ENCODE data around the gene MST1R. TPM values are rescaled to one million over a fixed set of nuclear protein-coding genes. Genes with fewer than 3 reads are reported as not detected.

MST1R gene
- total and polyA plus RNA-seq, 2 donors (not counting 3 experiments of a cell fraction or from before 2014, with no cell fraction given) = 0.93 to 2.4 TPM

- CTCF ChIA-PET = interaction anchor here (5.2 to 11.8 kb wide), 2 partner anchors 40 to 57 kb away, joined by 65 to 545 read pairs; partner anchors contain the start of genes CDHR4 and INKA1
- no TSS peak for BruUV-seq (replicated peaks)
- H3K9me1 ChIP-seq (replicated peaks; ENCODE audit: control insufficient read depth, extremely low read depth, insufficient read depth, low read length) = no peaks in the 10 kb centered on the region
- no peaks in the 10 kb centered on the region for H3K27me3 ChIP-seq (ENCODE audit: control insufficient read depth in 2 of 2, insufficient read depth in 2 of 2, low read length in 2 of 2)
- H3K4me3 ChIP-seq (replicated peaks in 1 of 3; ENCODE audit: insufficient read depth in 1 of 3, low read depth in 1 of 3, low read length in 3 of 3) = no peak overlapping the region
- no peak overlapping the region for H2AFZ ChIP-seq (ENCODE audit: low read depth, low read length)
- no peak overlapping the region for H3K27ac ChIP-seq (ENCODE audit: insufficient read depth, low read depth, low read length)
- no peak for DNase-seq (ENCODE audit: low read depth, low spot score)
- no peak overlapping the region for H3K4me2 ChIP-seq (ENCODE audit: insufficient read depth, low read length)
- dilution Hi-C loops (cut with MboI; ENCODE audit: extremely low pct_ligation_motif_present, low sequenced_read_pairs) (no loop called here), intact Hi-C loops (cut with micrococcal nuclease) (no loop called here)
- POLR2A ChIA-PET = no interaction called here
- no peak for FAIRE-seq
- no peaks in the 10 kb centered on the region for H4K20me1 ChIP-seq (replicated peaks; ENCODE audit: control insufficient read depth, extremely low read depth, insufficient read depth, low read length)
- H3K36me3 ChIP-seq (ENCODE audit: control insufficient read depth in 2 of 2, extremely low read depth in 1 of 2, insufficient read depth in 2 of 2, low read length in 2 of 2) = peaks cover 0 to 2% of the 10 kb centered on the region in 2 experiments
- H3K9ac ChIP-seq (replicated peaks; ENCODE audit: extremely low read depth, insufficient read depth, low read length) = no peak overlapping the region
- H3K79me2 ChIP-seq (ENCODE audit: control insufficient read depth, insufficient read depth, low read length) = no peaks in the 10 kb centered on the region
- H3K4me1 ChIP-seq (ENCODE audit: control insufficient read depth, extremely low read depth, insufficient read depth, low read length) = peaks cover 15% of the 10 kb centered on the region
- no peak for TF ChIP-seq EZH2 (IDR thresholded peaks at IDR 0.05; ENCODE audit: borderline replicate concordance, low read depth, low read length, severe bottlenecking)
- no peak for TF ChIP-seq JUN (IDR thresholded peaks at IDR 0.05; ENCODE audit: borderline replicate concordance, insufficient read depth, insufficient read length, low read depth)
- TF ChIP-seq, protein P1, sequence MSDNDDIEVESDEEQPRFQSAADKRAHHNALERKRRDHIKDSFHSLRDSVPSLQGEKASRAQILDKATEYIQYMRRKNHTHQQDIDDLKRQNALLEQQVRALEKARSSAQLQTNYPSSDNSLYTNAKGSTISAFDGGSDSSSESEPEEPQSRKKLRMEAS (IDR thresholded peaks at IDR 0.05; ENCODE audit: insufficient read depth, insufficient read length) = no peak
- TF ChIP-seq POLR2A (IDR thresholded peaks at IDR 0.05; ENCODE audit: low read depth, low read length) = no peak
- TF ChIP-seq, protein P2, sequence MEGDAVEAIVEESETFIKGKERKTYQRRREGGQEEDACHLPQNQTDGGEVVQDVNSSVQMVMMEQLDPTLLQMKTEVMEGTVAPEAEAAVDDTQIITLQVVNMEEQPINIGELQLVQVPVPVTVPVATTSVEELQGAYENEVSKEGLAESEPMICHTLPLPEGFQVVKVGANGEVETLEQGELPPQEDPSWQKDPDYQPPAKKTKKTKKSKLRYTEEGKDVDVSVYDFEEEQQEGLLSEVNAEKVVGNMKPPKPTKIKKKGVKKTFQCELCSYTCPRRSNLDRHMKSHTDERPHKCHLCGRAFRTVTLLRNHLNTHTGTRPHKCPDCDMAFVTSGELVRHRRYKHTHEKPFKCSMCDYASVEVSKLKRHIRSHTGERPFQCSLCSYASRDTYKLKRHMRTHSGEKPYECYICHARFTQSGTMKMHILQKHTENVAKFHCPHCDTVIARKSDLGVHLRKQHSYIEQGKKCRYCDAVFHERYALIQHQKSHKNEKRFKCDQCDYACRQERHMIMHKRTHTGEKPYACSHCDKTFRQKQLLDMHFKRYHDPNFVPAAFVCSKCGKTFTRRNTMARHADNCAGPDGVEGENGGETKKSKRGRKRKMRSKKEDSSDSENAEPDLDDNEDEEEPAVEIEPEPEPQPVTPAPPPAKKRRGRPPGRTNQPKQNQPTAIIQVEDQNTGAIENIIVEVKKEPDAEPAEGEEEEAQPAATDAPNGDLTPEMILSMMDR (IDR thresholded peaks at IDR 0.05; ENCODE audit: extremely low read depth in 1 of 2, insufficient read depth in 1 of 2, low read depth in 1 of 2, low read length in 2 of 2) = no peak
- no peak for TF ChIP-seq GATA2 (IDR thresholded peaks at IDR 0.05; ENCODE audit: insufficient read depth, insufficient read length, low read depth, low read length)
- no peak for TF ChIP-seq FOS (IDR thresholded peaks at IDR 0.05; ENCODE audit: borderline replicate concordance, insufficient read depth, low read length)
- no peak for TF ChIP-seq POLR2AphosphoS5 (IDR thresholded peaks at IDR 0.05; ENCODE audit: insufficient read depth, low read depth, low read length)
- no peak for TF ChIP-seq MYC (IDR thresholded peaks at IDR 0.05; ENCODE audit: low read depth, low read length)
- no peaks in the 10 kb centered on the region for H3K9me3 ChIP-seq (replicated peaks; ENCODE audit: control insufficient read depth, insufficient read depth, low read length)
Measured at GRCh38 chr3:49842843-49843517, 60.7 kb downstream of the MST1R start.
